ENCODE measurements around the gene PYCR2. TPM values are rescaled to one million over a fixed set of nuclear protein-coding genes. Genes with fewer than 3 reads are reported as not detected.
"Not testable (repeated sequence)": the region's sequence is repeated elsewhere in the genome, so short reads cannot be mapped to it uniquely, and the experiment has no call there.

PYCR2 gene
- 10 to 100 TPM; 41.7 to 45.9 TPM for total RNA-seq
- long read RNA-seq, donor 1, transcript PYCR2-201 (7 exons, 1,689 nt), result major isoform, 22 of 28 reads
- long read RNA-seq, donor 1, partial matches to known transcripts, result 1 of 28 reads
- long read RNA-seq, donor 1, other reads (novel, unspliced or antisense), result 5 of 28 reads
- long read RNA-seq, donor 2, transcript PYCR2-201 (7 exons, 1,689 nt), result major isoform, 35 of 41 reads
- long read RNA-seq, donor 2, partial matches to known transcripts, result 1 of 41 reads
- long read RNA-seq, donor 2, other reads (novel, unspliced or antisense), result 4 of 41 reads

- peak; percentile 99 for DNase-seq (ENCODE audit: low spot score)
- intact Hi-C loops (cut with DNase I), result no loop called here
Measured at GRCh38 chr1:225923692-225924555, at the start of gene PYCR2. Gene PYCR2 (minus strand): TSS chr1:225924250. CDS start chr1:225924110, 140 bp downstream.

DNA sequence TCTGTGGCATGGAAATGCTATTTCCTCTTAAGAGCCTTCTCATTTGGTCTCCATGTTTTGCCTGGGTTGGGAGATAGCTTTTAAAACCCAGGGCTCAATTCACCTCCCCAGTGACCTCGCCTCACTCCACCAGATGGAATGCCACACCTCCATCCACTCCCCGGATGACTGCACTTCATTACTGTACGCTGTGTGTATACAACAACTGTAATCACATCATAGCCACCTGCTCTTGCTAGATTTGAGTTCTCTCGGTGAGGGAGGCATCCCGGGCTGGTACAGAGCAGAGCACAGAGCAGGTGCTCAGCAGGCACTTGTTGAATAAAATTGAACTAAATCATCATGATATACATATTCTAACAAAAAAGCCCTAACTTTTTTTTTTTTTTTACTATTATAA, 49.1 kb upstream of the PYCR2 start:
- DNase-seq (ENCODE audit: low spot score), result no peak
- intact Hi-C loops (cut with DNase I), result loop anchor here in 1 of 2 donors (5.0 to 10.0 kb wide), 3 partner anchors 198 to 656 kb away; partner anchors contain the start of gene SRP9

DNA sequence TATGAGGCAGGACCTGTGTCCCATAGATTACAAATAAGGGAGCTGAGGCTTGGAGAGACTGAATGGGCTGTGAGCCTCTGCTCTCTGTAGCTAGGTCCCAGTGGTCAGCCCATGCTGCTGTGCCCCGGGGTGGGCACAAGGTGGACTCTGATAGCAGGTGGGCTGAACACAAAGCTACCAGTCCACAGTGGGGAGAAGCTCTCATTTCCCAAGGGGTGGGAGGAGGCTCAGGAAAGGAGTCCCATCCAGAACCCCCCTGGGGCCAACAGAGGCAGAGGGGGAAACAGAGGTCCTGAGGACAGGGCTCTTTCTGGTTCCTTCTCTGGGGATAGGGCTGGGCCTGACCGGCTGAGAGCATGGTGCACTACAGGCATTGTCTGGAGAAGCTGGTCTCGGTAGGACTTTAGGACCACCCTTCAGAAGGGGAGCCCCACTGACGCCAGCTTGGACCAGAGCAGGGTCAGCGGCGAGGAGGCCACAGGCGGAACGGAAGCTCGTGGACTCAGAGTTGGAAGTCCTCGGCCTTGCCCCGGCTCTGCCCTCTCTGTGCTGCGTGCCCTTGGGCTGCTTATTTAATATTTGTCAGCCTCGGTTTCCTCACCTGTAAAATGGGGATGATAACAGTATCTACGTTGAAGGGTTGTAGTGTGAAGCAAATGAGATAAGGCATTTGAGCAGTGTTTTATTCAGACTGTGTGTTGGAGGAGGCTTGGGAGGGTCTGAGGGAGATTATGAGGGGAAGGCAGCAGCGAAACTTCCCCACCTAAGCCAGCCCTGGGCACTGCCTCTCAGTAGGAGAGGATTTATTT, 48.5 kb upstream of the PYCR2 start:
- intact Hi-C loops (cut with DNase I), result loop anchor here in 1 of 2 donors (5.0 to 10.0 kb wide), 3 partner anchors 198 to 655 kb away; partner anchors contain the start of gene SRP9
- no peak for DNase-seq (ENCODE audit: low spot score)

GRCh38 chr1:225970592-225971157, 46.6 kb upstream of the PYCR2 start:
- intact Hi-C loops (cut with DNase I), result loop anchor here in 1 of 2 donors (5.0 to 10.0 kb wide), 3 partner anchors 196 to 653 kb away; partner anchors contain the start of gene SRP9
- DNase-seq (ENCODE audit: low spot score), result not testable (repeated sequence)

DNA sequence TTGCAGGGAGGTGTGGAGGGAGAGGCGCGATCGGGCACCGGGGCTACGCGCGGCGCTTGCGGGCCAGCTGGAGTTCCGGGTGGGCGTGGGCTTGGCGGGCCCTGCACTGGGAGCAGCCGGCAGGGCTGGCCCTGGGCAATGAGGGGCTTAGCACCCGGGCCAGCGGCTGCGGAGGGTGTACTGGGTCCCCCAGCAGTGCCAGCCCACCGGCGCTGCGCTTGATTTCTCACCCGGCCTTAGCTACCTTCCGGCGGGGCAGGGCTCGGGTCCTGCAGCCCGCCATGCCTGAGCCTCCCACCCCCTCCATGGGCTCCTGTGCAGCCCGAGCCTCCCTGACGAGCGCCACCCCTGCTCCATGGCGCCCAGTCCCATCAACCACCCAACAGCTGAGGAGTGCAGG, 45.7 kb upstream of the PYCR2 start:
- intact Hi-C loops (cut with DNase I), result loop anchor here in 1 of 2 donors (5.0 to 10.0 kb wide), 3 partner anchors 195 to 652 kb away; partner anchors contain the start of gene SRP9
- DNase-seq (ENCODE audit: low spot score), result peak; percentile 66

DNA sequence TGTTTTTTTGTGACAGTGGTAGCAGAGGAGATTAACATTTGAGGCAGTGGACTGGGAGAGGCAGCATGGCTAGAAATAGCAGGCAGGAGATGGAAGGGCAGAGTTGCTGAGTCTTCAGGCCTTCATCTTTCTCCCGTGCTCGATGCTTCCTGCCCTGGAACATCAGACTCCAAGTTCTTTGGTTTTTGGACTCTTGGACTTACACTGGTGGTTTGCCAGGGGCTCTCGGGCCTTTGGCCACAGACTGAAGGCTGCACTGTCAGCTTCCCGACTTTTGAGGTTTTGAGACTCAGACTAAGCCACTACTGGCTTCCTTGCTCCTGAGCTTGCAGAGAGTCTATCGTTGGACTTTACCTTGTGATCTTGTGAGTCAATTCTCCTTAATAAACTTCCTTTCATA, 41.2 kb upstream of the PYCR2 start:
- intact Hi-C loops (cut with DNase I), result no loop called here
- peak; percentile 51 for DNase-seq (ENCODE audit: low spot score)

- intact Hi-C loops (cut with DNase I), result no loop called here
Measured at GRCh38 chr1:225963735-225964530, 39.9 kb upstream of the PYCR2 start.

DNA sequence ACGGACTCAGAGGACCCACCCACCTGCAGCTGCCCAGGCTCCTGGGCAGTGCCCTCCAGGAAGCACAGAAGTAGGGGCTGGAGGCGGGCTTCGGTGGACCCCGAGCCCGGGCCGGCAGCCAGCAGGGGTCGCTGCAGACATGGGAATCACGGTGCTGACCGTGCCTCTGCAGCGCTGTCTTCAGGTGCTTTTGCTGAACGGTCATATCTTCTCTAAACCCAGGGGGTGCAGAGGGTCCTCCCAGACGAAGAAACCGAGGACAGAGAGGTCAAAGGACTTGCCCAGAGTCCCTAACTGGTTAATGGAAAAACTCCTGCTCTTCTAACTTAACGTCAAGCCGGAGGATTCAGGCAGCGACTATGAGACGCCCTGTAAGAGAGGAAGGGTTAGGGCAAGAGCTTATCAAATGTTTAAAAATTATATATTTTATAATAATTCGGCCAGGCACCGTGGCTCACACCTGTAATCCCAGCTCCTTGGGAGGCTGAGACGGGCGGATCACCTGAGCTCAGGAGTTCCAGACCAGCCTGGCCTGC, 38.5 kb upstream of the PYCR2 start:
- DNase-seq (ENCODE audit: low spot score), result peak; percentile 74
- intact Hi-C loops (cut with DNase I), result no loop called here

More at GRCh38 chr1:225963735-225964530, 39.9 kb upstream of the PYCR2 start:
- peak; percentile 56 for DNase-seq (ENCODE audit: low spot score)

DNA sequence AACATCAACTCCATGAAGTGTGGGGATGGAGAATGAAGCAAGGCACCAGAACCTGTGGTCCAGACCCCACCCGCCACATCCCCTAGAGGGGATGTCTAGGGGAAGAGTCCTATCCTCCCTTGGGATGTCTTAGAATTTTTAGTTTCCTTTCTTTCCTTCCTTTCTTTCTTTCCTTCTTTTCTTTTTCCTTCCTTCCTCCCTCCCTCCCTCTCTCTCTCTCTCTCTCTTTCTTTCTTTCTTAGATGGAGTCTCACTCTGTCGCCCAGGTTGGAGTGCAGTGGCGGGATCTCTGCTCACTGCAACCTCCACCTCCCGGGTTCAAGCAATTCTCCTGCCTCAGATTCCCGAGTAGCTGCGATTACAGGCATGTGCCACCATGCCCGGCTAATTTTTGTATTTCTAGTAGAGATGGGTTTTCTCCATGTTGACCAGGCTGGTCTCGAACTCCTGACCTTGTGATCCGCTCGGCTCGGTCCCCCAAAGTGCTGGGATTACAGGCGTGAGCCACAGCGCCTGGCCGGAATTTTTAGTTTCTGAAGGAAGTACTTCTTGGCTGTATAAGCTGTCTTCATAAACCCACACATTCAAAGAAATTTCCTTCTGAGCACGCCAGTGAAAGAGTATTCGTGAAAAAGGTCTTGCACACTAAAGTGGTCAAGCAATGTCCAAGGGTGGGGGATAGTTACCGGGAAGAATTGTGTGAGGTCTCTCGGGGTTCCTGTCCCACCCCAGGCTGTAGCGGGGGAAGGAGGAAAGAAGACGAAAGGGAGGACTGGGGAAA, 37.8 kb upstream of the PYCR2 start:
- intact Hi-C loops (cut with DNase I), result no loop called here
- DNase-seq (ENCODE audit: low spot score), result peak; percentile 43

DNA sequence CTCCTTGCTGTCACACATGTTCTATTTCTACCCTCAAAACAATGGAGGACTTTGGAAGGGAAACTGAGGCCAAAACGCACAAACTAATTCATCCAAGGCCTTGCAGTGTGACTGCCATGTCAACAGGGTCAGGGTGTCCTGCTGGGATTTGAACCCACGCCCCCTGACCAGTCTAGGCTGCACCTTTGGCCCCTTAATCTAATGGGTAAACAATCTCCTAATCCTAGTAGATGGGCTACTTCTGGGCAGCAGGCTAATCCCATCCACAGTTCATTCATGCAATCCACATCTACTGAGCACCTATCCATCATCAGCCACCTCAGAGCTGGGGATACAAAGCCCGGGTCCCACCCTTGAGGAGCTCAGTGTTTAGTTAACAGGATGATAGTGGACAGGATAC, 34.0 kb upstream of the PYCR2 start:
- intact Hi-C loops (cut with DNase I), result loop anchor here in 1 of 2 donors (5.0 kb wide), 1 partner anchor 1504 kb away; no protein-coding TSS in a partner anchor
- no peak for DNase-seq (ENCODE audit: low spot score)

DNA sequence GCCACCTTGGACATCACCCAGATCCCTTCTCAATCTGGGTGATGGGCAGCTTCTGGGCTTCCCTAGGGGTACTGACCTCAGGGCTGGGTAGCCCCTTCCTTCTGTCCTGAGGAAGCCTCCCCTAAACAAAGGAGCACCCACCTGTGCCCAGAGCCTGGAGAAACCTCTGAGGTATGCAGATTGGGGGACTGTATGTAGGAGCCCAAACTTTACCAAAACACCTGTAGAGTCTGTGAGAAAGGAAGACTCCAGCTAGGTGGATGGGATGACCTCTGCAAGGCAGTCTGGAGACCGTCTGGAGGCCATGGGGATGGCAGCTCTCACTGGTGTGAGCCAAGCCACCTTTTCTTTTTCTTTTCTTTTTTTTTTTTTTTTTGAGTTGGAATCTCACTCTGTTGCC, 30.7 kb upstream of the PYCR2 start:
- DNase-seq (ENCODE audit: low spot score), result peak; percentile 32
- intact Hi-C loops (cut with DNase I), result loop anchor here in 1 of 2 donors (5.0 kb wide), 1 partner anchor 1508 kb away; no protein-coding TSS in a partner anchor

DNA sequence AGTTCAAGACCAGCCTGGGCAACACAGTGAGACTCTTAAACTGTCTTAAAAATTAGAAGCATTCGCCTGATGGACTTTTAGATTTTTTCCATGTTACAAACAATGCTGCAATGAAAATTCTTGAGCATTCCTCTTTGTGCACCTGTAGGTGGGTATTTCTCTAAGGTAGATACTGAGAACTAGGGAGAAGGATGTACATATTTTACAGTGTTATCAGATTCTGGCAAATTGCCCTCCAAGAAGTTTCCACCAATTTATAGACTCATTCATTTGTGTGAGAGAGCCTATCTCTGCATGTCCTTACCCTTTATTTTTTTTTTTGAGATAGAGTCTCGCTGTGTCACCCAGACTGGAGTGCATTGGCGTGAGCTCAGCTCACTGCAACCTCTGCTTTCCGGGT, 29.3 kb upstream of the PYCR2 start:
- DNase-seq (ENCODE audit: low spot score), result no peak
- intact Hi-C loops (cut with DNase I), result no loop called here

GRCh38 chr1:225950905-225951497, 27.0 kb upstream of the PYCR2 start:
- peak; percentile 50 for DNase-seq (ENCODE audit: low spot score)
- intact Hi-C loops (cut with DNase I), result no loop called here

DNA sequence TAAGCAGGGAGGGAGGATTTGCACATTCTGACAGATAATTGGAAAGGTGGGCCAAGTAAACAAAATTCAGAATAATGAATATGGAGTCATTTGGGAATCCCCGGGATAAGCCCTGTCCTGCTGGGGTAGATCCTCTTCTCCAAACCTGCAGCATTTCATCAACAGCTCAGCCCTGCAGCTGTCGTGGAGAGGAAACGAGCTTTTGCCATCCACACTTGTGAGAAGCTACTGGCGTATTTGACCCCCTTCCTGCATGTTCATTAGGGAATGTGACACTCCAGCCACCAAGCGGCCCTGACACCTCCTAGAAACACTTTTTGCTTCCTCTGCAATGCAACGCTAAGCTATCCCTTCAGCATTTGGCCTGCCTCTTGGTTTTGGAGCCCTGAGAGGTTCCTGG, 25.0 kb upstream of the PYCR2 start:
- peak; percentile 18 for DNase-seq (ENCODE audit: low spot score)
- intact Hi-C loops (cut with DNase I), result no loop called here

GRCh38 chr1:225946803-225947202, 22.8 kb upstream of the PYCR2 start:
- DNase-seq (ENCODE audit: low spot score), result peak; percentile 32
- intact Hi-C loops (cut with DNase I), result no loop called here

DNA sequence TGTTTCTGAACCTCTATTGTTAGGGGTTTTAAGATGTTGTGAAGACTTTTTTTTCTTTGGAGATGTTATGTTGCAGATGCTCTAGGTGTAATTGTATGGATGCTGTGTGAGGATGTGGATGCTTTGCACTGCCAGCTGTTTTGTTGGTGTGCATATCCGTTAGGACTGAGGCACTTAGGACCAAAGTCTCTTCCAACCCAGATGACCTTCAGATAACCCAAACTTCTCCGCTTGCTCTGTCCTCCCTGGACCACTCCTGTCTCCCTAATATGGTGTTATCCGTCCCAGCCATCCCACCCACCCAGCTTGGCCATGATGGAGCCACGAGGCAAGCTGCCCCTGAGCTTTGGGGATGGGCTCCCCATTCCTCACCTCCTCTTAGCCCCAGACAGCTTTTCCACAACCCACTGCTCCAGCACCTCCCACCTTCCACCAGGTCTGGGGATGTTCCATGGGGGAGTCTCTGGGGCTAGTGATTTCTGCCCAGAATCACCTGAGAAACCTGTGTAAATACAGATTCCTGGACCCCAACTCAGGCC, 22.1 kb upstream of the PYCR2 start:
- intact Hi-C loops (cut with DNase I), result no loop called here
- peak; percentile 54 for DNase-seq (ENCODE audit: low spot score)
